HepG2 (cell line): Measurements from ENCODE around the gene RBM18. TPM values are rescaled to one million over a fixed set of nuclear protein-coding genes. Genes with fewer than 3 reads are reported as not detected.

Experiments used
- AGO1 ChIP-seq: fragments of 200-400 bp; formaldehyde crosslinking; IDR thresholded peaks from 2 replicates; pipeline ENCODE4 v1.6.1; 2017; ENCODE audit warnings: mild to moderate bottlenecking, low read depth, low read length, moderate library complexity; ENCODE audit not compliant: poor library complexity, severe bottlenecking
- CBFB ChIP-seq: sonication (generic); formaldehyde crosslinking; IDR thresholded peaks from 2 replicates; pipeline ENCODE4 v1.4.0; 2020; ENCODE audit warnings: missing genetic modification reagents
- CBX5 ChIP-seq: sonication (generic); formaldehyde crosslinking; IDR thresholded peaks from 2 replicates; pipeline ENCODE4 v1.4.0; 2020; ENCODE audit warnings: missing genetic modification reagents, borderline replicate concordance
- CREB1 ChIP-seq, 2 experiments: fragments of 450-650 bp in 1 of 2; IDR thresholded peaks; 2 replicates each; pipeline ENCODE4 v1.6.1; 2016 to 2017; ENCODE audit warnings: control low read depth in 1 of 2, mild to moderate bottlenecking in 1 of 2, missing compliant biosample characterization in 1 of 2, missing genetic modification characterization in 1 of 2
- EED ChIP-seq: sonication (generic); formaldehyde crosslinking; IDR thresholded peaks from 2 replicates; pipeline ENCODE4 v1.5.0; 2020; ENCODE audit warnings: mild to moderate bottlenecking, missing genetic modification reagents
- HDAC2 ChIP-seq: sonication (generic); formaldehyde crosslinking; IDR thresholded peaks from 2 replicates; pipeline ENCODE4 v1.4.0; 2020; ENCODE audit warnings: missing genetic modification reagents
- KLF16 ChIP-seq, 2 experiments: sonication (generic) in 1 of 2; formaldehyde crosslinking in 1 of 2; IDR thresholded peaks; 2 replicates each; pipeline versions ENCODE4 v1.6.1 to v1.8.0; 2016 to 2023; ENCODE audit warnings: missing genetic modification reagents in 2 of 2, missing compliant biosample characterization in 1 of 2
- MTA1 ChIP-seq: sonication (generic); formaldehyde crosslinking; IDR thresholded peaks from 2 replicates; pipeline ENCODE4 v1.4.0; 2020; ENCODE audit warnings: missing genetic modification reagents, mild to moderate bottlenecking, borderline replicate concordance
- NBN ChIP-seq: fragments of 450-650 bp; conservative IDR thresholded peaks from 2 replicates; pipeline ENCODE4 v1.6.1; 2017
- NFIC ChIP-seq: IDR thresholded peaks from 2 replicates; pipeline ENCODE4 v1.6.1; 2012; ENCODE audit warnings: mild to moderate bottlenecking, low read length, inconsistent platforms
- PCBP2 ChIP-seq: fragments of 200-400 bp; formaldehyde crosslinking; optimal IDR thresholded peaks from 2 replicates; pipeline ENCODE3; 2018; ENCODE audit warnings: low read length, low read depth; ENCODE audit not compliant: poor library complexity, severe bottlenecking
- RFX3 ChIP-seq: IDR thresholded peaks from 2 replicates; pipeline ENCODE4 v1.6.1; 2016; ENCODE audit warnings: missing biosample characterization, missing genetic modification reagents
- SATB2 ChIP-seq: sonication (generic); formaldehyde crosslinking; IDR thresholded peaks from 2 replicates; pipeline ENCODE4 v1.5.0; 2020; ENCODE audit warnings: missing genetic modification reagents
- SNRNP70 ChIP-seq: fragments of 200-400 bp; formaldehyde crosslinking; IDR thresholded peaks from 2 replicates; pipeline ENCODE4 v1.6.1; 2017; ENCODE audit warnings: mild to moderate bottlenecking, low read depth, low read length, moderate library complexity
- ZBTB42 ChIP-seq: sonication (generic); formaldehyde crosslinking; IDR thresholded peaks from 2 replicates; pipeline ENCODE4 v1.5.0; 2020; ENCODE audit warnings: mild to moderate bottlenecking, missing genetic modification reagents
- ZFP82 ChIP-seq: sonication (generic); formaldehyde crosslinking; IDR thresholded peaks from 2 replicates; pipeline ENCODE4 v1.5.1; 2020; ENCODE audit warnings: mild to moderate bottlenecking, missing genetic modification reagents, borderline replicate concordance
- ZNF12 ChIP-seq: sonication (generic); formaldehyde crosslinking; IDR thresholded peaks from 2 replicates; pipeline ENCODE4 v1.5.0; 2020; ENCODE audit warnings: missing genetic modification reagents
- ZNF512B ChIP-seq: sonication (generic); formaldehyde crosslinking; IDR thresholded peaks from 2 replicates; pipeline ENCODE4 v1.5.1; 2020; ENCODE audit warnings: missing genetic modification reagents, mild to moderate bottlenecking, borderline replicate concordance
- ZNF746 ChIP-seq: sonication (generic); formaldehyde crosslinking; IDR thresholded peaks from 2 replicates; pipeline ENCODE4 v1.8.0; 2022; ENCODE audit warnings: mild to moderate bottlenecking, missing genetic modification reagents
- ZNF816 ChIP-seq: sonication (generic); formaldehyde crosslinking; IDR thresholded peaks from 2 replicates; pipeline ENCODE4 v1.8.0; 2022; ENCODE audit warnings: missing genetic modification reagents, mild to moderate bottlenecking, borderline replicate concordance
- ZSCAN22 ChIP-seq: sonication (generic); formaldehyde crosslinking; IDR thresholded peaks from 2 replicates; pipeline ENCODE4 v1.4.0; 2020; ENCODE audit warnings: mild to moderate bottlenecking, missing genetic modification reagents
- ZSCAN25 ChIP-seq: sonication (generic); formaldehyde crosslinking; IDR thresholded peaks from 2 replicates; pipeline ENCODE4 v1.8.0; 2022; ENCODE audit warnings: mild to moderate bottlenecking, missing genetic modification reagents
- polyA plus RNA-seq, 8 experiments: library from polyadenylated mRNA; depleted of rRNA in 3 of 8; stranded (reverse) in 7 of 8; unstranded in 1 of 8; fragments of >200 nt; fragmentation: Illumina TruSeq in 4 of 8; extraction: Trizol in 4 of 8; gene quantifications; 2 replicates each; pipeline versions ENCODE4 v1.2.1 to v1.2.3, GENCODE V29; 2011 to 2016; ENCODE audit warnings: low read depth in 4 of 8, missing spikeins in 1 of 8, mixed read lengths in 1 of 8; ENCODE audit not compliant: insufficient read depth in 1 of 8
- total RNA-seq, 5 experiments: library from RNA; depleted of rRNA; stranded (reverse); fragments of >200 nt; fragmentation: Illumina TruSeq; extraction: Trizol; gene quantifications; 2 replicates each; pipeline ENCODE4 v1.2.3, GENCODE V29; 2016; ENCODE audit warnings: low read depth in 1 of 5
- TF ChIP-seq, protein P1 (sequence below): sonication (generic); formaldehyde crosslinking; IDR thresholded peaks from 2 replicates; pipeline ENCODE4 v1.4.0; 2020; ENCODE audit warnings: missing genetic modification reagents

Gene RBM18
- total and polyA plus RNA-seq, 2 of the 13 experiments (the other 11 are each of a cell fraction or from before 2014, with no cell fraction given), result 12.6 to 16.6 TPM

GRCh38 chr9:122213589-122214413 lies 50.8 kb downstream of the RBM18 start (continued):
- no peak for TF ChIP-seq KLF16 (CRISPR knock-in tag; IDR thresholded peaks at IDR 0.05)
- no peak for TF ChIP-seq CBFB (CRISPR knock-in tag)
- peak; percentile 65; the same call in 1 of the 2 replicates for TF ChIP-seq EED (CRISPR knock-in tag)
- no peak for TF ChIP-seq AGO1
- 0 out of 2 replicates have a peak, but pooled peaks have one; percentile 21 for TF ChIP-seq ZSCAN25
- TF ChIP-seq ZNF512B (CRISPR knock-in tag), result no peak
- TF ChIP-seq CREB1 (IDR thresholded peaks at IDR 0.05), result no peak
- TF ChIP-seq CREB1 (CRISPR knock-in tag; IDR thresholded peaks at IDR 0.05), result no peak
- no peak for TF ChIP-seq NBN
- no peak for TF ChIP-seq RFX3 (CRISPR knock-in tag)
- no peak for TF ChIP-seq SNRNP70
- no peak for TF ChIP-seq ZNF816 (CRISPR knock-in tag)
- TF ChIP-seq ZNF746, result 0 out of 2 replicates have a peak, but pooled peaks have one; percentile 73
- TF ChIP-seq ZBTB42 (CRISPR knock-in tag), result 0 out of 2 replicates have a peak, but pooled peaks have one; percentile 73
- TF ChIP-seq, protein P1, sequence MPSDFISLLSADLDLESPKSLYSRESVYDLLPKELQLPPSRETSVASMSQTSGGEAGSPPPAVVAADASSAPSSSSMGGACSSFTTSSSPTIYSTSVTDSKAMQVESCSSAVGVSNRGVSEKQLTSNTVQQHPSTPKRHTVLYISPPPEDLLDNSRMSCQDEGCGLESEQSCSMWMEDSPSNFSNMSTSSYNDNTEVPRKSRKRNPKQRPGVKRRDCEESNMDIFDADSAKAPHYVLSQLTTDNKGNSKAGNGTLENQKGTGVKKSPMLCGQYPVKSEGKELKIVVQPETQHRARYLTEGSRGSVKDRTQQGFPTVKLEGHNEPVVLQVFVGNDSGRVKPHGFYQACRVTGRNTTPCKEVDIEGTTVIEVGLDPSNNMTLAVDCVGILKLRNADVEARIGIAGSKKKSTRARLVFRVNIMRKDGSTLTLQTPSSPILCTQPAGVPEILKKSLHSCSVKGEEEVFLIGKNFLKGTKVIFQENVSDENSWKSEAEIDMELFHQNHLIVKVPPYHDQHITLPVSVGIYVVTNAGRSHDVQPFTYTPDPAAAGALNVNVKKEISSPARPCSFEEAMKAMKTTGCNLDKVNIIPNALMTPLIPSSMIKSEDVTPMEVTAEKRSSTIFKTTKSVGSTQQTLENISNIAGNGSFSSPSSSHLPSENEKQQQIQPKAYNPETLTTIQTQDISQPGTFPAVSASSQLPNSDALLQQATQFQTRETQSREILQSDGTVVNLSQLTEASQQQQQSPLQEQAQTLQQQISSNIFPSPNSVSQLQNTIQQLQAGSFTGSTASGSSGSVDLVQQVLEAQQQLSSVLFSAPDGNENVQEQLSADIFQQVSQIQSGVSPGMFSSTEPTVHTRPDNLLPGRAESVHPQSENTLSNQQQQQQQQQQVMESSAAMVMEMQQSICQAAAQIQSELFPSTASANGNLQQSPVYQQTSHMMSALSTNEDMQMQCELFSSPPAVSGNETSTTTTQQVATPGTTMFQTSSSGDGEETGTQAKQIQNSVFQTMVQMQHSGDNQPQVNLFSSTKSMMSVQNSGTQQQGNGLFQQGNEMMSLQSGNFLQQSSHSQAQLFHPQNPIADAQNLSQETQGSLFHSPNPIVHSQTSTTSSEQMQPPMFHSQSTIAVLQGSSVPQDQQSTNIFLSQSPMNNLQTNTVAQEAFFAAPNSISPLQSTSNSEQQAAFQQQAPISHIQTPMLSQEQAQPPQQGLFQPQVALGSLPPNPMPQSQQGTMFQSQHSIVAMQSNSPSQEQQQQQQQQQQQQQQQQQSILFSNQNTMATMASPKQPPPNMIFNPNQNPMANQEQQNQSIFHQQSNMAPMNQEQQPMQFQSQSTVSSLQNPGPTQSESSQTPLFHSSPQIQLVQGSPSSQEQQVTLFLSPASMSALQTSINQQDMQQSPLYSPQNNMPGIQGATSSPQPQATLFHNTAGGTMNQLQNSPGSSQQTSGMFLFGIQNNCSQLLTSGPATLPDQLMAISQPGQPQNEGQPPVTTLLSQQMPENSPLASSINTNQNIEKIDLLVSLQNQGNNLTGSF, result peak; percentile 91
- TF ChIP-seq SATB2 (CRISPR knock-in tag), result peak; percentile 75; the same call in 1 of the 2 replicates
- TF ChIP-seq NFIC, result no peak
- TF ChIP-seq PCBP2, result no peak
- TF ChIP-seq MTA1 (CRISPR knock-in tag), result no peak
- TF ChIP-seq ZNF12, result no peak
- no peak for TF ChIP-seq ZFP82 (CRISPR knock-in tag)
- 0 out of 2 replicates have a peak, but pooled peaks have one; percentile 28 for TF ChIP-seq HDAC2 (CRISPR knock-in tag)
- no peak for TF ChIP-seq CBX5 (CRISPR knock-in tag)
- TF ChIP-seq ZSCAN22 (CRISPR knock-in tag), result no peak
